Activated CD8-positive, alpha-beta T cell treated with anti-CD3 and anti-CD28 coated beads, Interleukin-2, amount 10 ng/mL, durations not matched to agents 7 days and 5 days (primary cell): Measurements from ENCODE around the gene KCNIP3. TPM values are rescaled to one million over a fixed set of nuclear protein-coding genes. Genes with fewer than 3 reads are reported as not detected.

ENCODE experiments used
- ATAC-seq: fragments of 150-1000 bp; cut with Tn5 transposase; one replicate; pipeline ENCODE4 v1.10.0; 2021; ENCODE audit warnings: moderate library complexity
- CTCF ChIA-PET: fragments of 350-600 bp; sonication (Branson Sonifier 250); formaldehyde crosslinking; loops from one replicate; lab custom pipeline; 2021; ENCODE audit warnings: antibody characterized with exemption; lab: Charles Lee
- POLR2A ChIA-PET: fragments of 350-600 bp; sonication (Branson Sonifier 250); formaldehyde crosslinking; loops from one replicate; lab custom pipeline; 2021; ENCODE audit warnings: antibody characterized with exemption; lab: Charles Lee
- DNase-seq: peaks from one replicate; pipeline ENCODE4 v3.0.0-alpha.2; 2020
- H3K27ac Mint-ChIP-seq: one replicate; pipeline ENCODE4 v1.8.0; 2021; ENCODE audit warnings: mild to moderate bottlenecking, mixed read lengths
- H3K27me3 Mint-ChIP-seq: one replicate; pipeline ENCODE4 v1.8.0; 2021; ENCODE audit warnings: low read depth, mixed read lengths
- H3K36me3 Mint-ChIP-seq: one replicate; pipeline ENCODE4 v1.8.0; 2021; ENCODE audit warnings: low read depth, mixed read lengths
- H3K4me1 Mint-ChIP-seq: one replicate; pipeline ENCODE4 v1.8.0; 2021; ENCODE audit warnings: low read depth, mixed read lengths
- H3K4me3 Mint-ChIP-seq: one replicate; pipeline ENCODE4 v1.8.0; 2021; ENCODE audit warnings: mild to moderate bottlenecking, mixed read lengths
- H3K9me3 Mint-ChIP-seq: one replicate; pipeline ENCODE4 v1.8.0; 2022; ENCODE audit warnings: mixed read lengths; ENCODE audit not compliant: insufficient read depth
- total RNA-seq, 2 experiments: library from RNA; stranded (reverse); gene quantifications; one replicate each; pipeline ENCODE4 v1.2.3, GENCODE V29; 2021

Gene KCNIP3
- total RNA-seq, 2 experiments from 2014 or later, result not detected

DNA sequence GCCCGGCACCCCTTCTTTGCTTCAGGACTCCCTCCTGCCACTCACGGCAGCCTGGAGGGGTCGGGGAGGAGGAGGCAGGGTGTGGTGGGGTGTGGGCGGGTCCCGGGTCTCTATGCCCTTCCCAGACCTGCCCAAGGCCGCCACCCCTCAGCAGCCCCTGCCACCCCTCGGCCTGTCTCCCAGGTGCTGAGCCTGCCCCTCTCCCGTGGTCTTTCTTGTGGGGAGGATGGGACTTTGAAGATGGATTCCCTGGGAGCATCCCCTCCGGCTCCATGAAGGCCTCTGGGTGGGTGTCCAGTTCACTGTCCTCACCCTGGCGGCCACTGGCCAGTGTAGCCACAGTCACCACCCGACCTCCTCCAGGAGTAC lies 23.2 kb downstream of the KCNIP3 start:
- POLR2A ChIA-PET, result no interaction called here
- H3K4me3 Mint-ChIP-seq, result no peak overlapping the region
- DNase-seq, result no peak

DNA sequence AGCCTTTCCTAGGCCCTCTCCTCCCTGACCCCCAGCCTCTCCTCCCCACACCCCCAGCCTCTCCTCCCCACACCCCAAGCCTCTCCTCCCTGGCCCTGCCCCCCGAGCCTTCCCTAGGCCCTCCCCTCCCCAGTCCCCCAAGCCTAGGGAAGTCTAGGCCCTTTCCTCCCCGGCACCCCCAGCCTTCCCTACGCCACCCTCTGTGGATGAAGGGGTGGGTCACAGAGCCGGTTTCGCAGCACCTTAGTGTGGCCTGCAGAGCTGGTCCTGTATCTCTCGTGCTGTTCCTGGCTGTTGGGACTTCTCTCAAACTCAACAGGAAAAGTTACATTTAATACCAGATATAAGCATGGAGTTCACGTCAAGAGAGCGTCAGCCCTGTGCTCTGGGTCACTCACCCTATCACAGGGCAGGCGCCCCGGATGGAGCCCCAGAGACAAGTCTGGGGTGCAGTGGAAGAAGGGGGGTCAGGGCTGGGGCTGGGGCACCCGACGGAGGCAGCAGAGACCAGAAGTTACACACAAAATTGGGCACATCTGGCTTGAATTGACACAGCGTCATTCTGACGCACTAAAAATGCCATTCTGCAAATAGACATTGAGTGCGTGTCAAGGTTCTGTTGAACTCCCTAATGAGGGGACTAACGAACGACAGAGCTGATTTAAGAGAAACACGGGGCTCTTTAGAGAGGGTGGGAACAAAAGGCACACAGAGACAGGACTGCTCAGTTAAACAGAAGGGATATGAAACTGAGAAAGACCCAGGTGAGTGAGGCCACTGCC lies 24.0 kb downstream of the KCNIP3 start:
- Mint-ChIP-seq H3K27ac (no peak overlapping the region), H3K4me1 (no peaks in the 10 kb centered on the region), H3K4me3 (no peak overlapping the region), H3K9me3 (no peaks in the 10 kb centered on the region), H3K27me3 (no peaks in the 10 kb centered on the region), H3K36me3 (no peaks in the 10 kb centered on the region)
- CTCF ChIA-PET, result no interaction called here
- DNase-seq (no peak), ATAC-seq (no peak)
- POLR2A ChIA-PET, result no interaction called here

More for the DNA sequence above, 23.2 kb downstream of the KCNIP3 start:
- CTCF ChIA-PET, result no interaction called here
- H3K4me1 Mint-ChIP-seq, result no peaks in the 10 kb centered on the region
- H3K27me3 Mint-ChIP-seq, result no peaks in the 10 kb centered on the region
- no peaks in the 10 kb centered on the region for H3K9me3 Mint-ChIP-seq
- no peak overlapping the region for H3K27ac Mint-ChIP-seq
- ATAC-seq, result no peak
- H3K36me3 Mint-ChIP-seq, result no peaks in the 10 kb centered on the region

DNA sequence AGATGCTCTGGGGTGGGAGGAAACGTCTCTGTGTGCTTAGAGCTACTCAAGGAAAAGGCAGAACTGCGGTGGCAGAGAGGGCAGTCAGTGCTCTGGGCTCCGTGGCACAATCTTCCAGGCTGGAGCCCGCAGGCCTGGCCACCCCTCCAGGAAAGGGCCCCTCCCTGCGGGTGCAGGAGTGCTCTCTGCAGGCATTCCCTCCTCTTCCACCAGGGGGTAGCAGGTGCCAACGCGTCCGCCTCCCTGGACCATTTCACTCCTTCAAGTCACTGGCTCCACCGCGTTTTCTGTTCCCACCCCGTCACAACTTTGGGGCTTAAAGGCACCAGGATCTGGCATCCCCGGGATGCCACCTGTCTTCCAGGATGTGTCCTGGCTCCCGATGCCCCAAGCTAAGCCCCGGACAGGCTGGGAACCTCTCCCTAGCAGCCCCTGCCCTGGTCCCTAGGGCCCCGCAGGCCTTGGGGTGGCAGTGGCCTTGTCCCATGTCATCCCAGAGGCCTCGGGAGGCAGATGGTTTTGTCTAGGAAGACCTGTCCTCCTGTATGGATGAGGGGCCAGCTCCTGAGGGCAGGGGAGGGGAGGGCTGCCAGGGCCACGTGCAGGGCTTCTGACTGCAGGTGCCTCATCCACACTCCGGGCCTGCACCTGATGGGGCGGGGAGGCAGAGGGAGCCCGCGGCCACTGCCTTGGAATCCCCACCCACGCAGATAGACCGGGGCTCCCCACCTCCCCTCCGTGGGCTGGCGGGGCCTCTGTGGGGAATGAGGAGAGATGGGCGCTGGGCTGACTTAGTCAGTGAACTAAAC lies 26.4 kb downstream of the KCNIP3 start:
- H3K4me1 Mint-ChIP-seq, result no peaks in the 10 kb centered on the region
- no peak overlapping the region for H3K4me3 Mint-ChIP-seq
- no peaks in the 10 kb centered on the region for H3K27me3 Mint-ChIP-seq
- H3K9me3 Mint-ChIP-seq, result no peaks in the 10 kb centered on the region
- no peaks in the 10 kb centered on the region for H3K36me3 Mint-ChIP-seq
- ChIA-PET POLR2A (no interaction called here), CTCF (no interaction called here)
- ATAC-seq (no peak), DNase-seq (no peak)
- no peak overlapping the region for H3K27ac Mint-ChIP-seq

DNA sequence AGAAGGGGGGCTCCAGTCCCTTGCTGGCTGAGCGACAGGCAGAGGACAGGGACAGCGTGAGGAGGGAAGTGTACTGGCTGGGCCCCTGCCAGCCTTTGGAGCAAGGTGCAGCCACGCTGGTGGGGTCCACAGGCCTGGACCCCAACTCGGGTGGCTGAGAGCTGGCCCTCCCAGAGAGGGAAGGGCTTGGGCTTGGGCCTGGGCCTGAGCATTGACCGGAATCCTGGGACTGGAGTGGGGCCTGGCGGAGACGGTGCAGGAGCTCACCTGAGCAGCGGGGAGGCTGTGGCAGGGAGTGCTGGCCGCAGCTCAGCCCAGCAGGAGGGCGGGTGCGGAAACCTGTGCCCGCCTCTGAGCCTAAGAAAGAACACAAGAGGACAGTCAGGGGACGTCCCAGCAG lies 27.9 kb downstream of the KCNIP3 start:
- Mint-ChIP-seq H3K27me3 (no peaks in the 10 kb centered on the region), H3K4me3 (no peak overlapping the region), H3K9me3 (no peaks in the 10 kb centered on the region), H3K27ac (no peak overlapping the region), H3K36me3 (no peaks in the 10 kb centered on the region), H3K4me1 (no peaks in the 10 kb centered on the region)
- DNase-seq, result no peak
- POLR2A ChIA-PET, result no interaction called here
- CTCF ChIA-PET, result interaction anchor here (0.9 kb wide), 1 partner anchor 21 kb away, joined by 3 read pairs; no protein-coding TSS in a partner anchor
- ATAC-seq, result no peak

DNA sequence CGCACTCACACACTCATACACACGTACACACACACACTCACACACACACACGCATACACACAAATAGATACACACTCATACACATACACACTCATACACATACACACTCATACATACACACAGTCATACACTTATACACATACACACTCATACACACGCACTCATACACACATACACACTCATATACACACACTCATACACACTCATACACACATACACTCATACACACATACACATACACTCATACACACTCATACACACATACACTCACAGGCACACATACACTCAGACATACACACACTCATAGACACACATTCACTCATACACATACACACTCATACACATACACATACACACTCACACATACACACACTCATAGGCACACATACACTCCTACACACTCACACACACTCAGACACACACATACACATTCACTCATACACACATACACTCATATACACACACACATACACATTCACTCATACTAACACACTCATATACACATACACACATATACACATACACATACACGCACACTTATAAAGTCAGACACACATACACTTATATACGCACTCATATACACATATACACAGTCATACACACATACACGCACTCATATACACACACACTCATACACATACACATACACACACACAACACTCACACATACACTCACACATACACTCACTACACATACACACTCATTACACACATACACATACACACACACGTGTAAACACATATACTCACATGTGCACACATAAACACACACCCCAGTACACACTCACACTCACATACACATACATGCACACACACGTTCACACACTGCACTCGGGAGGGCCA lies 28.7 kb downstream of the KCNIP3 start:
- Mint-ChIP-seq H3K9me3 (no peaks in the 10 kb centered on the region), H3K27ac (no peak overlapping the region), H3K4me1 (no peaks in the 10 kb centered on the region), H3K4me3 (no peak overlapping the region), H3K27me3 (no peaks in the 10 kb centered on the region), H3K36me3 (no peaks in the 10 kb centered on the region)
- DNase-seq (no peak), ATAC-seq (no peak)
- ChIA-PET POLR2A (no interaction called here), CTCF (no interaction called here)

DNA sequence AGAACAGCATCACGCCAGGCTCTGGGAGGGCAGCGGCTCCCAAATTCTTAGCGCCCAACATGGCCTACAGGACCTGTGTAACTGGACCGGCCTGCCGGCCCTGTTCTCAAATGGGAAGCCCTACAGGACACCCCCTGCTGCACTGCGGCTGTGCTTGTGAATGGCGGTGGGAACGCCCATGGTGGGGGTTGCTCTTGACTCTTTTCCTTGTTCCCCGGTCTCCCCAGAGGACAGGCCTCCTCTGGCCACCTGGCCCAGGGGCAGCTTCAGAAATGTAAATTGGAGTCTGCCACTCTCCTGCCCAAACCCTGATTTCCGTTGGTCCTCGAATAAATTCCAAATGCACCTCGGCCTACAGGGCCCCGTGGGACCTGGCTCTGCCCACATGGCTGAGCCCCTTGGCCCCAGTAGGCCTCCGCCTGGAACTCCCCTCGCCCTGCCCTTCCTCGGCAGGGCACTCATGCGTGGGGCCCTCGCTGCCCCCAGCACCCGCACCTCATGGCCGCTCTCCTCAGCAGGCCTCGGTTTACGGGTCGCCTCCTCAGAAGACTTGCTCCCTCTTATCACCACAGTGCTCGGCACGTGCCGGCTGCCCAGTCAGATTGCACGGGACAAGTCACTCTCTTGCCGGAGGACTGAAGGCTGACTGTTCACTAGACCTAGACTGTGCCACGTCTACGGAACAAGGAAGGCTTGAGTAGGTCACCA lies 29.4 kb downstream of the KCNIP3 start:
- Mint-ChIP-seq H3K4me1 (no peaks in the 10 kb centered on the region), H3K4me3 (no peak overlapping the region), H3K27ac (no peak overlapping the region), H3K9me3 (no peaks in the 10 kb centered on the region), H3K36me3 (no peaks in the 10 kb centered on the region), H3K27me3 (no peaks in the 10 kb centered on the region)
- DNase-seq (no peak), ATAC-seq (no peak)
- CTCF ChIA-PET, result no interaction called here
- POLR2A ChIA-PET, result no interaction called here

DNA sequence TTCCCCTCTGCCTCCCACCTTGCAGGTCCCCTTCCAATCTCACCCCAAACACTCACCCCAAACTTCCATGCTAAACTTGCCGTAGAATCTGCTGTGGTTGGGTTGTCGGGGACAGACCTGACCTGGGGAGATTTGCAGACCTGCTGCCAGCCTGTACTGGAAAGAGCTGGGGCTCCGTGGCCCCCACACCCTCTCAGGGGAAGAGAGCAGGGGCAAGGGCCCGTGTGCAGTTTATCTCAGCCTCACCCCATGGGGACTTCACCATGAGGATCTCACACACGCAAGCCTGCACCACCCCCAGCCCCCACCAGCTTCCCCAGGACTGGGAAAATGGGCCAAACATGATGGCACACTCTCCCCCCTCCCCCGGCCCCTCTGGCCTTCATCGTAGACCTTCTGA lies 30.7 kb downstream of the KCNIP3 start:
- Mint-ChIP-seq H3K4me1 (no peaks in the 10 kb centered on the region), H3K9me3 (no peaks in the 10 kb centered on the region), H3K27me3 (no peaks in the 10 kb centered on the region), H3K4me3 (no peak overlapping the region), H3K27ac (no peak overlapping the region), H3K36me3 (no peaks in the 10 kb centered on the region)
- DNase-seq, result no peak
- ATAC-seq, result no peak
- ChIA-PET POLR2A (no interaction called here), CTCF (no interaction called here)

DNA sequence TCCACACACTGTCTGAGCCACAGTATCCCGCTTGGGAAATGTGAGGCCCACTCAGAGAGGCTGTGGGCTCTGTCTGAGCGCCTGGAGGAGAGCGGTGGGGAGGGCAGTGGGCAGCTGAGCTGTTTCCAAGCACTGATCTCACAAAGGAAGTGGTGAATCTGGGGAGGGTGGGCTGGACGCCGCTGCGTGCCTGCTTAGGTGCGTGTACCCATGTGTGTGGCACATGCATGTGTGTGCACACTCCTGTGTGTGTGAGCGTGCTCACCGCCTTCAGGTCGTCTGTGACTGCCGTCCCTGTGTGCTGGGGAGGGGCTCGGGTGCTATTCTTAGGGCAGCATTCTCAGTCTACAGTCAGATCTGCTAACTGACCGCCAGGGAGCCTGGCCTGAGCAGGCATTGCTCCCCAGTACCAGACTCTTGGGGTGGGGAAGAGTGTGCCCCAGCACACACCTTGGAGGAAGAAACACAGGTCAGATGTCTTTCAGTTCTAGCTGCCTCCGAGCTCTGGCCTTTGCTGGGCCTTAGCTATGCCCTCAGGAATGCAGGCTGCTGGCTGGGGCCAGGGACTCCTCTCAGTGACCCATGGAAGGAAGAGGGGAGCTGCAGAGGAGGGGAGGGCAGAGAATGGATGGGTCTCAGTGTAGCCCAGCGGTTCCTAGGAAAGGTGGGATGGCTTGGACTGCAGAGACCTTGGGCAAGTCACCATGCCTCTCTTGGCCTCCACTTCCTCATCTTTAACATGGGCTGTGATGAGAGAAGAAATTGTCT lies 31.4 kb downstream of the KCNIP3 start:
- no peak overlapping the region for H3K27ac Mint-ChIP-seq
- CTCF ChIA-PET, result no interaction called here
- ATAC-seq, result no peak

DNA sequence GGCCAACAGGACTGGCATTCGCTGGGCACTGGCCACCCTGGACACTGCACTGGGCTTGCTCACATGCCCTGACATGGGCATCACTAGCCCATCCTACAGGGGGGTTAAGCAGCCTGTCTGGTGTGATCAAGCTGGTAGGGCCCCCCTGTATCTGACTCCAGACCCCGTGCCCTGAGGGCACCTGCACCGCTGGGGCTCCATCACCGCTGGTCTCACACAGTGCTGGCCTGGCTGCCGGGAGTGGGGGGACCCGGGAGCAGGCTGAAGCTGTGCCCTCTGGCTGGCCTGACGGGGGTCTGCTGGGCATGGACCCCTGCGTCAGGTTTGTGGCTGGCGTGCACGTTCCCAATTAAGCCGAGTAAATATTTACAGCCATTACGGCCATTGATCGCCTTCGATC lies 32.3 kb downstream of the KCNIP3 start:
- H3K27me3 Mint-ChIP-seq, result peaks cover 2% of the 10 kb centered on the region
- ChIA-PET POLR2A (no interaction called here), CTCF (no interaction called here)
- H3K4me3 Mint-ChIP-seq, result no peak overlapping the region
- ATAC-seq (no peak), DNase-seq (no peak)
- H3K36me3 Mint-ChIP-seq, result no peaks in the 10 kb centered on the region
- H3K27ac Mint-ChIP-seq, result no peak overlapping the region
- H3K9me3 Mint-ChIP-seq, result no peaks in the 10 kb centered on the region
- H3K4me1 Mint-ChIP-seq, result no peaks in the 10 kb centered on the region

More for the DNA sequence above, 31.4 kb downstream of the KCNIP3 start:
- no peaks in the 10 kb centered on the region for H3K36me3 Mint-ChIP-seq
- no peaks in the 10 kb centered on the region for H3K9me3 Mint-ChIP-seq
- H3K4me3 Mint-ChIP-seq, result no peak overlapping the region
- POLR2A ChIA-PET, result no interaction called here
- no peak for DNase-seq
- no peaks in the 10 kb centered on the region for H3K4me1 Mint-ChIP-seq
- H3K27me3 Mint-ChIP-seq, result no peaks in the 10 kb centered on the region

DNA sequence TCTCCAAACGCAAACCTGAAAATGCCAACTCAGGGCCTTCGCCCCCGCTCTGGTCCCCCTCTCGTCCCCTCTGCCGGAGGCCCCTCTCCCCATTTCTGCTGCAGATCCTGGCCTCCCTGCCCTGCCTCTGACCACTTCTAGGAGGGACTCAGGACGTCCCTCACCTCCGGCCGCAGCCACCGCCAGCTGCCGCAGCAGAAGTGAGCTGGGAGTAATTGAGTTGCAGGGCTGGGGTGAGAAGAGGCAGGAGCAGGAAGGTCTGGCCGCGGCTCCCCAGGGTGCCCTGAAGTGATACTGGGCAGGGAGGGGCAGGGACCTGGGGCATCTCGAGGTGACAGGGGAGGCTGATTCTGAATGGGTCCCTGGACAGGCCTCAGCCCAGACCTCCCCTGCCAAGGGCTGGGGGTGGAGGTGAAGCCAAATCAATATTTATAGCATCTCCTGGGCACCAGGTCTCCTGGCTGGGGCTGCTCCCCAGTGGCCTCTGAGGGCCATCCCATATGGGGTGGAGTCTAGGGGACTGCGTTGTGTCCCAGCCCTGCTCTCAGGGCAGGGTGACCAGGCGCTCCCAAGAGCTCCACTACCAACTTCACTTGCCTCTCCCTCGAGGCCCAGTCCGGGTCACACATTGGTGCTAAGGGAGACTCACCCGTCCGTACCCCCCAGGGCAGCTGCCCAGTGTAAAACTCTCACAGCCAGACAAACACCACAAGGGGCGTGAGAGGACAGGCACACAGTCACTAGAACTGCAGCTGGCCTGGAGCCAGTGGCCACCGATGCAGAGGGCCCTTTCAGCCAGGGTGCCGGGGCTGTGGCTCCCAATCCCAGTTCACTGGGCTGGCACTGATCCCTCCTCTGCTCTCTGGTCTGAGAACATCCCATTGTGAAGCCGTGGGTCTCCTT lies 33.0 kb downstream of the KCNIP3 start:
- Mint-ChIP-seq H3K36me3 (no peaks in the 10 kb centered on the region), H3K9me3 (no peaks in the 10 kb centered on the region), H3K4me1 (no peaks in the 10 kb centered on the region), H3K27me3 (peaks cover 3% of the 10 kb centered on the region), H3K4me3 (no peak overlapping the region), H3K27ac (no peak overlapping the region)
- ATAC-seq (no peak), DNase-seq (no peak)
- ChIA-PET POLR2A (no interaction called here), CTCF (interaction anchor here (1.0 kb wide), 1 partner anchor 15 kb away, joined by 4 read pairs; no protein-coding TSS in a partner anchor)
